HepG2 (cell line): Measurements from ENCODE around the gene NFATC3. TPM values are rescaled to one million over a fixed set of nuclear protein-coding genes. Genes with fewer than 3 reads are reported as not detected.

Experiments used
- AGO1 ChIP-seq: fragments of 200-400 bp; formaldehyde crosslinking; IDR thresholded peaks from 2 replicates; pipeline ENCODE4 v1.6.1; 2017; ENCODE audit warnings: mild to moderate bottlenecking, low read depth, low read length, moderate library complexity; ENCODE audit not compliant: poor library complexity, severe bottlenecking
- ASH2L ChIP-seq: fragments of 300-600, 200-600 bp; sonication (generic); IDR thresholded peaks from 2 replicates; pipeline ENCODE4 v1.7.0; 2017; ENCODE audit warnings: low read depth, mild to moderate bottlenecking, moderate library complexity, mixed read lengths, low read length; ENCODE audit not compliant: insufficient read length
- ATF7-NPFF ChIP-seq: sonication (generic); formaldehyde crosslinking; IDR thresholded peaks from 2 replicates; pipeline ENCODE4 v1.8.1; 2023; ENCODE audit warnings: mild to moderate bottlenecking, low read depth, missing genetic modification reagents, moderate library complexity
- EEA1 ChIP-seq: sonication (generic); formaldehyde crosslinking; IDR thresholded peaks from 2 replicates; pipeline ENCODE4 v1.5.1; 2020; ENCODE audit warnings: mild to moderate bottlenecking, missing genetic modification reagents, borderline replicate concordance
- EP300 ChIP-seq, 3 experiments: sonication (generic) in 1 of 3; formaldehyde crosslinking in 1 of 3; IDR thresholded peaks; 2 replicates each; pipeline versions ENCODE4 v1.5.1 to v1.6.1; 2011 to 2020; ENCODE audit warnings: low read depth in 2 of 3, low read length in 2 of 3, borderline replicate concordance in 1 of 3, improper control_type of control experiment in 1 of 3, mild to moderate bottlenecking in 1 of 3, missing genetic modification reagents in 1 of 3, moderate library complexity in 1 of 3
- FIP1L1 ChIP-seq: fragments of 200-400 bp; formaldehyde crosslinking; IDR thresholded peaks from 2 replicates; pipeline ENCODE4 v1.6.1; 2018; ENCODE audit warnings: low read depth, mild to moderate bottlenecking, low read length, moderate library complexity, borderline replicate concordance; ENCODE audit not compliant: insufficient read depth
- IRF2 ChIP-seq: IDR thresholded peaks from 2 replicates; pipeline ENCODE4 v1.6.1; 2018; ENCODE audit warnings: missing genetic modification reagents, missing compliant biosample characterization
- MIXL1 ChIP-seq: IDR thresholded peaks from 2 replicates; pipeline ENCODE4 v1.6.1; 2016
- RORA ChIP-seq: sonication (generic); formaldehyde crosslinking; IDR thresholded peaks from 2 replicates; pipeline ENCODE4 v1.5.0; 2020; ENCODE audit warnings: mild to moderate bottlenecking, missing genetic modification reagents, moderate library complexity
- SNAI1 ChIP-seq: sonication (generic); formaldehyde crosslinking; IDR thresholded peaks from 2 replicates; pipeline ENCODE4 v1.5.0; 2020; ENCODE audit warnings: mild to moderate bottlenecking, missing genetic modification reagents, borderline replicate concordance
- ZFP62 ChIP-seq: sonication (generic); formaldehyde crosslinking; IDR thresholded peaks from 2 replicates; pipeline ENCODE4 v1.4.0; 2020; ENCODE audit warnings: missing genetic modification reagents
- ZNF136 ChIP-seq: sonication (generic); formaldehyde crosslinking; IDR thresholded peaks from 2 replicates; pipeline ENCODE4 v1.8.1; 2022; ENCODE audit warnings: low read depth, mild to moderate bottlenecking, moderate library complexity, missing genetic modification reagents
- ZNF317 ChIP-seq: sonication (generic); formaldehyde crosslinking; IDR thresholded peaks from 2 replicates; pipeline ENCODE4 v1.5.0; 2020; ENCODE audit warnings: mild to moderate bottlenecking, missing genetic modification reagents
- ZNF670 ChIP-seq: sonication (generic); formaldehyde crosslinking; IDR thresholded peaks from 2 replicates; pipeline ENCODE4 v1.8.0; 2022; ENCODE audit warnings: mild to moderate bottlenecking, missing genetic modification reagents, borderline replicate concordance
- ZNF674 ChIP-seq: sonication (generic); formaldehyde crosslinking; IDR thresholded peaks from 2 replicates; pipeline ENCODE4 v1.5.0; 2020; ENCODE audit warnings: low read depth, mild to moderate bottlenecking, missing genetic modification reagents
- ZSCAN29 ChIP-seq: sonication (generic); formaldehyde crosslinking; conservative IDR thresholded peaks from 2 replicates; pipeline ENCODE4 v1.4.0; 2020; ENCODE audit warnings: mild to moderate bottlenecking, missing genetic modification reagents
- ZSCAN30 ChIP-seq: sonication (generic); formaldehyde crosslinking; IDR thresholded peaks from 2 replicates; pipeline ENCODE4 v1.5.0; 2020; ENCODE audit warnings: mild to moderate bottlenecking, missing genetic modification reagents
- polyA plus RNA-seq, 8 experiments: library from polyadenylated mRNA; depleted of rRNA in 3 of 8; stranded (reverse) in 7 of 8; unstranded in 1 of 8; fragments of >200 nt; fragmentation: Illumina TruSeq in 4 of 8; extraction: Trizol in 4 of 8; gene quantifications; 2 replicates each; pipeline versions ENCODE4 v1.2.1 to v1.2.3, GENCODE V29; 2011 to 2016; ENCODE audit warnings: low read depth in 4 of 8, missing spikeins in 1 of 8, mixed read lengths in 1 of 8; ENCODE audit not compliant: insufficient read depth in 1 of 8
- total RNA-seq, 5 experiments: library from RNA; depleted of rRNA; stranded (reverse); fragments of >200 nt; fragmentation: Illumina TruSeq; extraction: Trizol; gene quantifications; 2 replicates each; pipeline ENCODE4 v1.2.3, GENCODE V29; 2016; ENCODE audit warnings: low read depth in 1 of 5
- TF ChIP-seq, protein P1 (sequence below): sonication (generic); formaldehyde crosslinking; IDR thresholded peaks from 2 replicates; pipeline ENCODE4 v1.4.0; 2020; ENCODE audit warnings: missing genetic modification reagents, low read depth, mild to moderate bottlenecking, borderline replicate concordance
- TF ChIP-seq, protein P2 (sequence below): sonication (generic); formaldehyde crosslinking; IDR thresholded peaks from 2 replicates; pipeline ENCODE4 v1.5.0; 2020; ENCODE audit warnings: mild to moderate bottlenecking, missing genetic modification reagents
- TF ChIP-seq, protein P3 (sequence below): sonication (generic); formaldehyde crosslinking; IDR thresholded peaks from 2 replicates; pipeline ENCODE4 v1.4.0; 2020; ENCODE audit warnings: low read depth, mild to moderate bottlenecking, missing genetic modification reagents
- TF ChIP-seq, protein P4 (sequence below): sonication (generic); formaldehyde crosslinking; IDR thresholded peaks from 2 replicates; pipeline ENCODE4 v1.8.1; 2023; ENCODE audit warnings: mild to moderate bottlenecking, inconsistent platforms, moderate library complexity, missing genetic modification reagents, borderline replicate concordance

The NFATC3 gene
- total and polyA plus RNA-seq, 2 of the 13 experiments (the other 11 are each of a cell fraction or from before 2014, with no cell fraction given) = 52.6 to 62.7 TPM

DNA sequence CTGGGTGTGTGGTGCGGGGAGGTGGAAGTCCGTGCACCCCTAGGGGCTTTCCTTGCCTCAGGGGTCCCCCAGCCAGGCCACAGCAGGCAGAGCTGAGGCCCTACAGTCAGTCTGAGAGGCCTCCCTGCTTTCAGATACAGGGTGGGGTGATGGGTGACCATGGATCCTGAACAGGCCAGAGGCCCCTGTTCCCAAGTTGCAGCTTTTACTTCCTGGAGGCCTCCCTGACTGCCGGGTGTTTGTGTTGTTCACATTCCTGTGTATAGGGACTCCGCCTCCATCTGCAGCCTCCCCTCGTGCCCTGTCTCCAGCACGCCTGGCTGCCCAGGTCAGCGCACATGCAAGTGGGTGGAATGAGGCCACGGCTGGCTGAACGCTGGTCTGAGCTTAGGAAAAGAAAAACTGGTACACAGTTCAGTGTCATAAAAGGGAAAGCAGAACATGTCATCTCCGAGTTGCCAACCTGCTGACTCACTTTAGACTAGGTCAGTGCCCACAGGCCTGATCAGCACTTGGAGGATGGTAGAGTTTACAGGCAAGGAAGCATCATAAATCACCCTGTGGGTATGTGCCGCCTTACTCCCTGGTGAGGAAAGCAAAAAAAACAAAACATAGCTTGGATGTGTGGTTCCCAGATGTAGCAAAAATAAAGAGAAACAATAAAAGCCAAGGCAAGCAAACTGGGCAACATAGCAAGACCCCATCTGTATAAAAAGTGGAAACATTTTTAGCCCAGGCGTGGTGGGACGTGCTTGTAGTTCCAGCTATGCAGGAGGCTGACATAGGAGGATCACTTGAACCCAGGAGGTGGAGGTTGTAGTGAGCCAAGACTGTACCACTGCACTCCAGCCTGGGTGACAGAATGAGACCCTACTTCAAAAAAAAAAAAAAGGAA is 173.0 kb downstream of the NFATC3 start (continued):
- TF ChIP-seq, protein P1, sequence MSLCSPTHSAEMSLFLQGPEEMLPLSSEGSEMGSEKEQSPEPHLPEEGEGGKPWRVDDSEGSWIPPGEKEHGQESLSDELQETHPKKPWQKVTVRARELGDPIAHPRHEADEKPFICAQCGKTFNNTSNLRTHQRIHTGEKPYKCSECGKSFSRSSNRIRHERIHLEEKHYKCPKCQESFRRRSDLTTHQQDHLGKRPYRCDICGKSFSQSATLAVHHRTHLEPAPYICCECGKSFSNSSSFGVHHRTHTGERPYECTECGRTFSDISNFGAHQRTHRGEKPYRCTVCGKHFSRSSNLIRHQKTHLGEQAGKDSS (CRISPR knock-in tag) = peak; percentile 97
- TF ChIP-seq ZNF136 (CRISPR knock-in tag) (0 out of 2 replicates have a peak, but pooled peaks have one; percentile 4), AGO1 (no peak), ZFP62 (CRISPR knock-in tag) (no peak), ZSCAN30 (CRISPR knock-in tag) (no peak), ZNF317 (CRISPR knock-in tag) (peak; percentile 73; the same call in 1 of the 2 replicates), ATF7-NPFF (CRISPR knock-in tag) (peak; percentile 43; the same call in 1 of the 2 replicates), ASH2L (peak; percentile 72), EEA1 (no peak), ZNF674 (CRISPR knock-in tag) (no peak), IRF2 (peak; percentile 79), RORA (CRISPR knock-in tag) (no peak), FIP1L1 (no peak), MIXL1 (CRISPR knock-in tag) (no peak; the same call in 1 of the 2 replicates), ZSCAN29 (CRISPR knock-in tag) (peak; percentile 93), SNAI1 (CRISPR knock-in tag) (no peak), ZNF670 (CRISPR knock-in tag) (no peak), EP300 (IDR thresholded peaks at IDR 0.05; ENCODE audit: low read depth in 2 of 2, low read length in 2 of 2) (peak; percentile 42 to 68; a peak in 3 of 4 replicates), EP300 (CRISPR knock-in tag; IDR thresholded peaks at IDR 0.05; ENCODE audit: borderline replicate concordance) (peak; percentile 71)
- TF ChIP-seq, protein P2, sequence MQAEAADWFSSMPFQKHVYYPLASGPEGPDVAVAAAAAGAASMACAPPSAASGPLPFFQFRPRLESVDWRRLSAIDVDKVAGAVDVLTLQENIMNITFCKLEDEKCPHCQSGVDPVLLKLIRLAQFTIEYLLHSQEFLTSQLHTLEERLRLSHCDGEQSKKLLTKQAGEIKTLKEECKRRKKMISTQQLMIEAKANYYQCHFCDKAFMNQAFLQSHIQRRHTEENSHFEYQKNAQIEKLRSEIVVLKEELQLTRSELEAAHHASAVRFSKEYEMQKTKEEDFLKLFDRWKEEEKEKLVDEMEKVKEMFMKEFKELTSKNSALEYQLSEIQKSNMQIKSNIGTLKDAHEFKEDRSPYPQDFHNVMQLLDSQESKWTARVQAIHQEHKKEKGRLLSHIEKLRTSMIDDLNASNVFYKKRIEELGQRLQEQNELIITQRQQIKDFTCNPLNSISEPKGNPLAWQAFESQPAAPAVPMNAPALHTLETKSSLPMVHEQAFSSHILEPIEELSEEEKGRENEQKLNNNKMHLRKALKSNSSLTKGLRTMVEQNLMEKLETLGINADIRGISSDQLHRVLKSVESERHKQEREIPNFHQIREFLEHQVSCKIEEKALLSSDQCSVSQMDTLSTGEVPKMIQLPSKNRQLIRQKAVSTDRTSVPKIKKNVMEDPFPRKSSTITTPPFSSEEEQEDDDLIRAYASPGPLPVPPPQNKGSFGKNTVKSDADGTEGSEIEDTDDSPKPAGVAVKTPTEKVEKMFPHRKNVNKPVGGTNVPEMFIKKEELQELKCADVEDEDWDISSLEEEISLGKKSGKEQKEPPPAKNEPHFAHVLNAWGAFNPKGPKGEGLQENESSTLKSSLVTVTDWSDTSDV (CRISPR knock-in tag) = no peak
- TF ChIP-seq, protein P3, sequence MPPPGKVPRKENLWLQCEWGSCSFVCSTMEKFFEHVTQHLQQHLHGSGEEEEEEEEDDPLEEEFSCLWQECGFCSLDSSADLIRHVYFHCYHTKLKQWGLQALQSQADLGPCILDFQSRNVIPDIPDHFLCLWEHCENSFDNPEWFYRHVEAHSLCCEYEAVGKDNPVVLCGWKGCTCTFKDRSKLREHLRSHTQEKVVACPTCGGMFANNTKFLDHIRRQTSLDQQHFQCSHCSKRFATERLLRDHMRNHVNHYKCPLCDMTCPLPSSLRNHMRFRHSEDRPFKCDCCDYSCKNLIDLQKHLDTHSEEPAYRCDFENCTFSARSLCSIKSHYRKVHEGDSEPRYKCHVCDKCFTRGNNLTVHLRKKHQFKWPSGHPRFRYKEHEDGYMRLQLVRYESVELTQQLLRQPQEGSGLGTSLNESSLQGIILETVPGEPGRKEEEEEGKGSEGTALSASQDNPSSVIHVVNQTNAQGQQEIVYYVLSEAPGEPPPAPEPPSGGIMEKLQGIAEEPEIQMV (CRISPR knock-in tag) = peak; percentile 72; the same call in 1 of the 2 replicates
- TF ChIP-seq, protein P4, sequence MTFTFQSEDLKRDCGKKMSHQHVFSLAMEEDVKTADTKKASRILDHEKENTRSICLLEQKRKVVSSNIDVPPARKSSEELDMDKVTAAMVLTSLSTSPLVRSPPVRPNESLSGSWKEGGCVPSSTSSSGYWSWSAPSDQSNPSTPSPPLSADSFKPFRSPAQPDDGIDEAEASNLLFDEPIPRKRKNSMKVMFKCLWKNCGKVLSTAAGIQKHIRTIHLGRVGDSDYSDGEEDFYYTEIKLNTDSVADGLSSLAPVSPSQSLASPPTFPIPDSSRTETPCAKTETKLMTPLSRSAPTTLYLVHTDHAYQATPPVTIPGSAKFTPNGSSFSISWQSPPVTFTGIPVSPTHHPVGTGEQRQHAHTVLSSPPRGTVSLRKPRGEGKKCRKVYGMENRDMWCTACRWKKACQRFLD (CRISPR knock-in tag) = peak; percentile 22; the same call in 1 of the 2 replicates
